Measurements from ENCODE around the gene FBLN2. TPM values are rescaled to one million over a fixed set of nuclear protein-coding genes. Genes with fewer than 3 reads are reported as not detected.

Gene FBLN2
- total RNA-seq, 1 donor, result 8.3 TPM

DNA sequence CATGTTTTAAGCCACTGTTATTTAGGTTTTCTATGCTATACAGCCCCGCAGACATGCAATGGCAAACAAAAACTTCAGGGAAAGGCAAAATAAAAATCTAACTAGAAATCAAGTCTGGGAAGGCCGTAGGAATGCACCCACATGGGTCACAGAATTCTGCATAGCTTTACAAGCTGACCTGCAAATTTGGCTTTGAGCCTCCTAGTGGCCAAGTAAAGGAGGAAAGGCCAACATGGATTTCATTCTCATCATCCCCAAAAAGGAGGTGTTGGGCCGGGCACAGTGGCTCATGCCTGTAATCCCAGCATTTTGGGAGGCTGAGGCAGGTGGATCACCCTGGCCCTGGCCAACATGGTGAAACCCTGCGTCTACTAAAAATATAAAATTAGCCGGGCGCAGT lies 124.3 kb downstream of the FBLN2 start:
- DNase-seq (ENCODE audit: low read depth in 2 of 3, low spot score in 2 of 3), result no peak

DNA sequence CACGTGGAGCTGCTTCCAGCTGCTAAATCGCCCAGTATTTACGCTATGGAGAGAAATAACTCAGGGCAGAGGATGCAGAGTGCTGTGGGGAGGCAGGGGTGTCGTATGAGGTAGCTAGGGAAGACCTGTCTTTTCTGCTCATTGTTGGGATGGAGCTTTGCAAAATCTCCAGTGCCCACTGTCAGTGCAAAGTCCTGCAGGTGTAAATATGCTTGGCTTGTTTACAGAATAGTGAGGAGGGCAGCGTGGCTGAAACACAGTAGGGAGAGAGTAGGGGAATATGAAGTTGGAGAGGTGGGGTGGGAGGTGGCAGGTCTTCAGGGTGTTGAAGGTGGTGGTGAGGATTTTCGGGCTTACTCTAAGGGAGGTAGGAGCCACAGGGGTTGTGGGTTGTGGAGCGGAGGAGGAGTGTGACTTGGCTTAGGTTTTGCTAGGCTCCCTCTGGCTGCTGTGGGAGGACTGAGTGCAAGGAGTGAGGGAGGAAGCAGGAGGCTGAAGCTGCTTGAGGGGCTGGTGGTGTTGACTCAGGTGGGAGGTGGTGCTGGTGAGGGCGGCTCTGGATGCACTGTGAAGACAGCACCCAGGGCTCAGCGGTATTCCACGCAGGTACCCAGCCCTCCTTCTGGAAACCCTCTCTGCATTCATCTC lies 125.7 kb downstream of the FBLN2 start:
- no peak for DNase-seq (ENCODE audit: low read depth in 2 of 3, low spot score in 2 of 3)

DNA sequence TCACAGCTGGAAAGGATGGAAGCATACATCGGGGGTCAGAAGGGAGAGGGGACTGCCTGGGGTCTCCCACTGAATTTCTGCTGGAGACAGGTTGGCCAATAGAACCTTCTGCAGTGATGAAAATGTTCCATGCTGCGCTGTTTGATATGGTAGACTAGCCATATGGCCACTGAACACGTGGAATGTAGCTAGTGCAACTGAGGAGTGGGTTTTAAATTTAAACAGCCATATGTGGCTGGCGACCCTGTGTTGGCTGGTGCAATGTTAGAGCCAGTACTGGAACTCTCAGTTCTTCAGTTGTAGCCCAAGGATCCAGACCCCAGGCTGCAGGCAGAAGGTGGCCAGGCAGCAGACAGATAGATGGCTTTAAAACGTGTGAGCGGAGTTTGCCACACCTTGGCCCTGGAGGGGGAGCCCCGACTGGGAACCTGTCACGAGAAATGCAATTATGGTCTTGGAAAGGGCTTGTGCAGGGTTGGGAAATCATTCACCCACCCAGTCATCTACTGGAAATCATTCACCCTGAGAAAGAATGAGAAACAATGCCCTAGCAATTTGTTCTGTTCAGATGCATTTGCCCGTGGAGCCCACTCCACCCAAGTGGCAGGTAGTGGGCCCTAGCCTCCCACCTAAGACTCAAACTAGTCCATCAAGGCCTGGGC lies 127.6 kb downstream of the FBLN2 start:
- DNase-seq (ENCODE audit: low read depth in 2 of 3, low spot score in 2 of 3), result no peak

DNA sequence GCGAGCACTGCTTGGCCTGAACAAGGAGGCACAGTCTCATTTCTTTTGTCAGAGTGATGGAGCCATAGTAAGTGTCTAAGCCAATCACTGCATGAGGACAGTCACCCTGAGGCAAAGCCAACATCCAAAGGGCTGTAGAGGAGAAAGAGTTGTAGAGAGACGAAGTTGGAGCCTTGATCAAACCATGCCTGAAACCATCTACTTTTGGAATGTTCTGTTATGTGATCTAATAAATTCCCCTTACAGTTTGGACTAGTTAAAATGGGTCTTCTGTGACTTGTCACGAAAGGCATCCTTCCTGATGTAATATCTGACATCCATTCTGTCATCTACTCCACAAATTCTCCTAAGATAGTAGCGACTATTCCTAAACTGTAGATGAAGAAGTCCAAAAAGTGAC lies 128.3 kb downstream of the FBLN2 start:
- DNase-seq (ENCODE audit: low read depth in 2 of 3, low spot score in 2 of 3), result no peak

DNA sequence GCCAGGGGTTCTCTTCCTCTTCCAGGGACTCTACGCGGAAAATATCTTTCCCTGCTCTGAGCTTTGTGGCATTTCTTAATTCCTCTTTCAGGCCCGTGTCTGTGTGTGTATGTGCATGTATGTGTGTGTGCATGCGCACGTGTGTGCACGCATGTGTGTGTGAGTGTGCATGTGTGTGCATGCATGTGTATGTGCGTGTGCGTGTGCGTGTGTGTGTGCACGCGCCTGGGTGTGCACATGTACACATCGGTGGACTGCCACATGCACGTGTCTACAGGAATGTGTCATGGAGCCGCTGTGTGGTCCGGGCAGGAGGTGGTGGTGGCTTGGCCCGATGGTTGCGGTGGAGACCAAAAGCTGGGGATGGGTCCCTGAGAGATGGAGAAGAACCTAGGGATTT lies 133.0 kb downstream of the FBLN2 start:
- no peak for DNase-seq (ENCODE audit: low read depth in 2 of 3, low spot score in 2 of 3)

DNA sequence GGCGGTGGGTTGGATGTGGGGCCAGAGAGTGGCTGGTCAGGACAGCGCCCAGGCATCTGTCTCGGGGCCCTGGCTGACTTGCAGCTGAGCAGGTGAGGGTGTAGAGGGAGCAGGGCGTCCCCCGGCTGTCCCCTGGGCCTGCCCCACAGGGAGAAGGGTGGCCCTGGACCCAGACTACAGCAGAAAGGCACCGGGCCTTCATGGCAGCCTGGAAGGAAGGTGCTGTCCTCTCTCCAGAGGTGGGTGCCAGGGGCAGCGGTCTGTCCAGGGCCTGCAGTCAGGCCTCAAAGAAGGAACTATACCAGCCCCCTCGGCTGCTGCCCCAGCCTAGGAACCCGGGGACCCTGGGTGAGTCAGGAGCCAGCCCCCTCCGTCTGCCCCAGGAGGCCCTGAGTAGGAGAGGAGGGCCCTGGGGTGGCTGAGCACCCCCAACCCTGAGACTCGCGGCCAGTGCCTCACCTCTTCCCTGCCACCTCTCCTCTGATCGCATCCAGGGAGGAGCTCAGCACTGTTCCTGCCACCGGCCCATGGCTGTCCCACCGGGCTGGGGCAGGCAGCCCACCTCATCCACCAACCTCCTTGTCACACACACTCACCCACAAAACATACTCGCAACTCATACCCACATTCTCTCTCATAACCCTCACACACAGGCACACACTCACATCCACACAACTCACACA lies 133.5 kb downstream of the FBLN2 start:
- DNase-seq (ENCODE audit: low read depth in 2 of 3, low spot score in 2 of 3), result no peak

DNA sequence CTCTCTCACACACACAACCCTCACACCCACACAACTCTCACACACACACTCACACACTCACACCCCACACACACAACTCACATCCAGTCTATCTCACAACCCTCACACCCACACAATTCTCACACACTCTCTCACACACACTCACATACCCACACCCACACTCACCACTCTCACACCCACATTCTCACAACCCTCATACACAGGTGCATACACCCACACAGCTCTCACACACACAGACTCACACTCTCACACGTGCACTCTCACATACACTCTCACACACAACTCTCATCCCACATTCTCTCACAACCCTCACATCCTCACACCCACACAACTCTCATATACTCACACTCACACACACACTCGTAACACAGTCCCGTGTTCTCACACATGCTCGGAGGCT lies 134.4 kb downstream of the FBLN2 start:
- DNase-seq (ENCODE audit: low read depth in 2 of 3, low spot score in 2 of 3), result no peak

DNA sequence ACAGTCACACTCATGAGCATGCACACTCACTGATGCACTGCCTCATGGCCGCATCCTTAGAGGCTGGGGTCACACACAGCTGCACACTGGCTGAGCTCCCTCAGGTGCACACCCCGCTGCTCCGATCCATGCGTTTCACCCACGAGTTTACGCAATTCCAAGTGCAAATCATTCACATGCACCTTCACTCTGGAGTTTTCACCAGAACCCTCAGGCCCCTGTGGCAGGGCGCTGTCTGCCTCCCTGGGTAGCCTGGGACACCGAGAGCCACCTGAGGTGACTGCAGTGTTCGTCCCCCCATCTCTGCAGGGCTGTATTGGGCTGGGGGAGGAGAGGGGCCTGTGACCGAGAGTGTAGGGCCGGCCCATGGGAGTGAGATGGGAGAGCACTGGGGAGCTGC lies 134.8 kb downstream of the FBLN2 start:
- no peak for DNase-seq (ENCODE audit: low read depth in 2 of 3, low spot score in 2 of 3)

DNA sequence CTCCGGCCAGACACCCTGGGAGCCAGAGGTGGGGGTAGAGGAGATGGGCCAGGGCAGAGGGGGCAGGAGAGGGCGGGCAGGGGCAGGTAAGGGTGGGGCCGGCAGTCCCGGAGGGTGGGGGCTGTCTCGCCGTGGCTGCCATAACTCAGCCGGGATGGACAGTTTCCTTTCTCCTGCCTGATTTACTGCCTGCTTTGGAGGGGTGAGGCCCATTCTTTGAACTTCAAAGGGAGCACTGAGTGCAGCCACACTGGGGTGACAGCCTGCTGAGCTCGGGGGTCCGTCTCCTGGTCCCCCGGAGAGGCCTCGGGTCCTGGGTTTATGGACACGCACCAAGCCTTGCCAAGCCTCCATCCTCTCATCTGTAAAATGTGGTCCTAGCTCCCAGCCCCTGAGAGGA lies 135.4 kb downstream of the FBLN2 start:
- DNase-seq (ENCODE audit: low read depth in 2 of 3, low spot score in 2 of 3), result no peak

DNA sequence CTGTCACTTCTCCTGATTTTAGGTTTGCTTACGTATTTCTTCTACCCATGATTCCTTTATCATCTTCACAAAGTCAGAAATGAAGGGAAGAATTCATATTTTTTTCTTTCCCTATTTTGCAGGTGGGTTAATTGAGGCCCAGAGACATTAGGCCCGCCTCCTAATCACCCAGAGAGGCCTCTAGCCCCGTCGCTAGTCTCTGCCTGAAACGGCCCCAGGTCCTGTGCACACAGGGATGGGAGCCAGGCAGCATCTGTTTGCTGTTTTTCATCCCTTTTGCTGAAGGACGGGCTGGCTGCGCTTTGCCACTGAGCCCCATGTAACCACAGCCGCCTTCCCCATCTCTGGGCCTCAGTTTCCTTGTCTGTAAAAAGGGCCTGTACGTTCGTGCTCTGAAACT lies 135.9 kb downstream of the FBLN2 start:
- no peak for DNase-seq (ENCODE audit: low read depth in 2 of 3, low spot score in 2 of 3)

DNA sequence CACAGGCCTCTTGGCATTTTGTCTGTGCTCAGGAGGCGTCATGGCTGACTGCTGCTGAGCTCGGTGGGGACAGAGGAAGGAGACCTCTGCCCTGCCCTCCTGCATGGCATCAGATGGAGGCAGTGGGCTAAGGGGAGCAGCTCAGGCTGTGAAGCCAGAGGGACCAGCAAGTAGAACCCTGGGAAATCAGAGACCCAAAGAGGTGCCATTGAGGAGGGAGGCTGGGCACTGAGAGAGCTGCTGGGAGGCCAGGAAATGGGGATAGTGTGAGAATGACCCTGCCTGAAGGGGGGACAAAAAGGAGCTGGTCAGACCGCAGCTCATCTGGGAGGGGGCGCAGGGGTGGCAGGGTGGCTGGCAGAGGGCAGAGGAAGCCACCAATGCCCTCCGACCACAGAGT lies 136.8 kb downstream of the FBLN2 start:
- DNase-seq (ENCODE audit: low read depth in 2 of 3, low spot score in 2 of 3), result no peak

DNA sequence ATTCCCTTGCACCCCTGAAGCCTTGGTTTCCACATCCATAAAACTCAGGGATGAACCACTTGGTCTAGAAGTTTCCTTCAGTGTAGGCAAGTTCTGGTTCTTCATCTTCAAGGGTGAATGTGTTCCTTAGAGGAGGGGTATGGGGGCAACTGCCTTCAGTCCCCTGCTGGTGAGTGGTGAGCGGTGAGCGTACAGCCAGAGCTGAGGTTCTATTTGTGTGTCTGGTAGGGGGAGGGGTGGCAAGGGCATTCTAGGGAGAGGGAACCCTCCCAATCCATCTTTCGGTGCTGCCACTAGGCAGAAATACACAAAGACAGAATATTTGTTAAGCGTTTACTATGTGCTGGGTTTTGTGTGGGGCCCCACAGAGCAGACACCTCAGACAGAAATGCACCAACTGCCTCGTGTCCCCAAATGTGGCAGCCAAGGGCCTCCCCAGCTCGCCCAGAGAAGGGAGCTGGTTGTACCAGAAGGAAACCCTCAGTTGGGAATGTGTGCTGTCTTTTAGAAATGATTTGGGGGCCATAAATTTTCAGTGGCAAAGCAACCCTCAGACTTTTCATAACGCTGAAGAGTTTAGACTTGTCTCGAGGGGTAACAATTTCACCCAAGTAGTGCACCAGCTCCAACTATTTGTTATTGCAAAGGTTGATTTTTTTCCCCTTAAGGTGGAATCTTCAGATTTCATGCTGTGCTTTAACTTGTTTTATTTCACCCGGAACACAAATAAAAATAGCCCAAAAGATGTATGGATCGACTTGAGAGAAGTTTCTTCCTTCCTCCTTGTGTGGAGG lies 137.6 kb downstream of the FBLN2 start:
- DNase-seq (ENCODE audit: low read depth in 2 of 3, low spot score in 2 of 3), result no peak

DNA sequence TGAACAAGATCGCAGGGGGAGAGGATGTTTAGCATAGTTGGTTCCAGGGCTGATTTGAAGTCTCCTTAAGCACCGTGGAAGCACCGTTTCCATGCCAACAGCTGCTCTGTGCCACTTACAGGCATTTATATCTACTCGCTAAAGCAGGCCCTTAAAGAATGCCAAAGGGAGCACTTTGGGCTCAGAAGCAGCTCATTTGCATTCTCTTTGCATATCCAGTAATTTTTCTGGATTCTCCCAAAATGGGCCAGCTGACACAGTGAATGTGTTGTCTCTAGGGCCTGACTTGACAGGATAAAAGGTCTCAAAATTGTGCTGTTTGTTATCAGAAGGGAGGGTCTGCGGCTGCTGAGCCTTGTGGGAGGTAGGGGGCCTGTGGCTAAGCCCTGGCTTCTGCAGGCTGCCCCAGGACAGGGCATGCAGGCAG lies 138.6 kb downstream of the FBLN2 start:
- DNase-seq (ENCODE audit: low read depth in 2 of 3, low spot score in 2 of 3), result no peak

Other genes with a start within 250 kb of the FBLN2 start
- 140 TPM for gene NUP210, start 128.8 kb upstream of the FBLN2 start, total RNA-seq
- 12.1 TPM for gene HDAC11, start 68.8 kb upstream of the FBLN2 start, total RNA-seq